RKO (cell line): Measurements from ENCODE around the gene BOLA2B.

Experiments used
- DNase-seq: peaks from one replicate; pipeline ENCODE4 v3.0.0-alpha.2; 2016; ENCODE audit warnings: low spot score

BOLA2B gene

GRCh38 chr16:30143347-30143702 is 50.1 kb downstream of the BOLA2B start:
- no peak for DNase-seq
